ENCODE measurements around the gene HDAC1.
"Not testable (repeated sequence)": the region's sequence is repeated elsewhere in the genome, so short reads cannot be mapped to it uniquely, and the experiment has no call there.

HDAC1 gene

GRCh38 chr1:32291708-32292538 lies at the start of gene HDAC1:
Gene HDAC1, plus strand, starts transcription at chr1:32292083. Its CDS starts 87 bp downstream, at chr1:32292170.
- DNase-seq (ENCODE audit: low read depth), result peak; percentile 83

GRCh38 chr1:32242341-32242851 lies 49.5 kb upstream of the HDAC1 start:
- no peak for DNase-seq (ENCODE audit: low read depth)

DNA sequence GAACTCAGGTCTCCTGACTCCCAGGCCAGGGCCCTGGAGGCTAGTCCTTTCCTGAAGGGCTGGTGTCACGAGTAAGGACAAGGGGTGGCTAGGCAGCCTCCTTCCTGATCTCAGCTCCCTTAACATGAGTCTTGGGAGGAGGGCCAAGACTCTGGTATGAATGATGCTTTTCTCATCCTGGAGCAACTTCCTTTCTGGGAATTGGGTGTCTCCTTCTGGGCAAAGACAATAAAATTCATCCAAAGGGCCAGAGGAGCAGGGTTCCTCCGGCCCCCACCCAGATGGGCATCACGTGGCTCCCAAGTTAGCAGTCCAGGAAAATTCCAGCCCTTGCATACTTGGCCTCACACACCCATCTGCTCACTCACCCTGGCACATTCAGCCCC lies 45.0 kb upstream of the HDAC1 start, which contains the start of gene FAM167B:
Gene FAM167B (plus strand): TSS at position 335 of the 386 bp plus-strand sequence. CDS start 200 bp downstream, outside the sequence.
- DNase-seq (ENCODE audit: low read depth), result peak; percentile 30

GRCh38 chr1:32247452-32247851 lies 44.4 kb upstream of the HDAC1 start:
- no peak for DNase-seq (ENCODE audit: low read depth)

DNA sequence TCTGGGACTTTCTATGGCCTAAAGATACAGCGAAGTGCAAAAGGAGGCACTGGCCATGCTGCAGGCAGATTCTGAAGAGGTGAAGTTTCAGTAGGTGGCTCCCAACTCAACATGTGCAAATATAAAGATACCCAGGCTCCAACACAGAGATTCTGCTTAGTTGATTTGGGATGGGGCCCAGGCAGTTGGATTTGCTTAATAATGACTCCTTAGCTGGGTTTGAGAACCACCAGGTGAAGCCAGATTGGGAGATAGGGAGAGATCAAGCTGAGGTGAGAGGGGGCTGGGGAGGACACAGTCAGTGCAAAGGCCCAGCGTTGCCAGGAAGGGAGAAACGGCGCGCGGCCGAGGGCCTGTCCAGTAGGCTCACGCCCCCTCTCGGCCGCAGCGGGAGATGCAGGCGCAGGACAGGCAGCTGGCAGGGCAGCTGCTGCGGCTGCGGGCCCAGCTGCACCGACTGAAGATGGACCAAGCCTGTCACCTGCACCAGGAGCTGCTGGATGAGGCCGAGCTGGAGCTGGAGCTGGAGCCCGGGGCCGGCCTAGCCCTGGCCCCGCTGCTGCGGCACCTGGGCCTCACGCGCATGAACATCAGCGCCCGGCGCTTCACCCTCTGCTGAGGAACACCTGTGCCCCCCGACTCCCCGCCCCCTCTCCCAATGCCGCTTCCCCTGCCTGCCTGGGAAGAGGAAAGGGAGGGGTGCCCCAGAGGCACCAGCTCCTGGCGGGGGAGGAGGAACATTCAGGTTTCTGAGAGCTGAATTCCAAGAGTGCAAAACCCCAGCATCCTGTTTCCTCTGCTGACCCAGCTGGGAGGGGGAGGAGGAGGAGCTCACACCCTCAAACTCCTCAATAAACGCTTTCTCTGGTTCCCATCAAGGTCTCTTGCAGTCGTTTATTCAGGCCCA lies 43.6 kb upstream of the HDAC1 start:
- DNase-seq (ENCODE audit: low read depth), result no peak

DNA sequence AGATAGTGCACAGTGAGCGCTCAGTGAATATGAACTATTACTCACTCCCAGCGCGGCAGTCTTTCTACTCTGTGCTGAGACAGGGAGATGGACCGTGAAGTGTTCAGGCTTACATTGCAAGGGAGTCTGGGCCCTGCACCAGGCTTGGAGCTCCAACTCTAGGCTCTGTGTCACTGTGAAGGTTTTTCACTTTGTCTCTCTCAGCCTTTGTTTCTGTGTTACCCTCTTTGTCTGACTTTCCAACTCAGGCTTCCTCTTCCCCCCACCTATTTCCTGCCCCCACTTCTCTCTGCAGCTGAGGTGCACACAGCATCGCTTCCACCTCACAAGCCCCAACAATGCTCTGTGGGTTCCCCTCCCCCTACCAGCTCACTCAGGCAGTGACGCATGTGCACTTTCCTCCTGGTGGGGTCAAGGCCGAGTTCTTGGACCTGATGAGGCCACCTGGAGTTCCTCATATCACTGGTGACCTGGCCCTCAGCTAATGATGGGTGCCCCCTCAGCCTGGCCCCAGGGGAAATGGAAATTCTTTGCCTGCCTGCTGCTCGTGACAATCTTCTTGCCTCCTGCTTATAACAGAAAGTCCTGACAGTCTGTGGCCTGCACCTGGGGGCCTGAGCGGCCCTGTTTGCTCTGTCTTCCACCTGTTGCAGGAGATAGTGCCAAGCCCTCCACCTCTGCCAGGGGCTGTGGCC lies 41.9 kb upstream of the HDAC1 start:
- DNase-seq (ENCODE audit: low read depth), result no peak

DNA sequence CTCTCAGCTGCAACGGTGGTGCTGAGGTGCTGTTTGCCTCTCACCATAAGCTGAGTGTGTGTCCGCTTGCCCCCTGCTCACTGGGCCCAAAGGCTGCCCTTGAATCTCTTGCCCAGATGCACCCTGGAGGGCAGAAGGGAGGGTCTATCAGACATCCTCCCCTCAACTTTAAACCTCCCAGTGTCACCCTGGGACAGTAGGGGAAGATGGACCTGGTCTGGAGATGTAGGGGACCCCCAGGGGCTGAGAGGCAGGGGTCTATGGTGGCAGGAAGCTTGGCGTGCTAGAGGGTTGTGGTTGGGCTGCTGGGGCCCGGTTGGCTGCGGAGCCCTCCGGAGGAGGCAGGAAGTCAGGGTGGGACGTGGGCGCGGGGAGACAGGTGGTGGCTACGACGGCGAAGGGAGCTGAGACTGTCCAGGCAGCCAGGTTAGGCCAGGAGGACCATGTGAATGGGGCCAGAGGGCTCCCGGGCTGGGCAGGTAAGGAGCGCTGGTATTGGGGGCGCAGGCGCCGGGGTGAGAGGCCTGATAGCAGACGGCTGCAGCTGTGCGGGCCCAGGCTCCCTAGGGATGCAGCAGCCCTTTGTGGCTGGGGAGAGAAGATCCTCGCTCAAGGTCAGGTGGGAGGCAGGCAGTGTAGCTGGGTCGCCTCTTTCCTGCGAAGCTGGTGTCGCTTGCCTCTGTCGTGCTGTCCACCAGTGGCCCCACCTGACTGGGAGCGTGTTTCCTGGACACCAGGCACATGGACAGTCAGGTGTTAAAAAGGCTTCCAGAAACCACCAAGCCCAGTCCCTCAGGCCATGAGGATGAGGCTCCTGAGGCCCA lies 40.8 kb upstream of the HDAC1 start, which contains the start of gene LCK:
Gene LCK (plus strand): TSS at position 373 of the 824 bp plus-strand sequence. CDS start 23,065 bp downstream, outside the sequence.
- no peak for DNase-seq (ENCODE audit: low read depth)

GRCh38 chr1:32255072-32256071 lies 36.5 kb upstream of the HDAC1 start:
- no peak for DNase-seq (ENCODE audit: low read depth)

GRCh38 chr1:32256473-32257226 lies 35.2 kb upstream of the HDAC1 start:
- no peak for DNase-seq (ENCODE audit: low read depth)

GRCh38 chr1:32257227-32257508 lies 34.7 kb upstream of the HDAC1 start:
- no peak for DNase-seq (ENCODE audit: low read depth)

- DNase-seq (ENCODE audit: low read depth), result not testable (repeated sequence)
These were observed 28.7 kb upstream of the HDAC1 start for GRCh38 chr1:32263236-32263593.

DNA sequence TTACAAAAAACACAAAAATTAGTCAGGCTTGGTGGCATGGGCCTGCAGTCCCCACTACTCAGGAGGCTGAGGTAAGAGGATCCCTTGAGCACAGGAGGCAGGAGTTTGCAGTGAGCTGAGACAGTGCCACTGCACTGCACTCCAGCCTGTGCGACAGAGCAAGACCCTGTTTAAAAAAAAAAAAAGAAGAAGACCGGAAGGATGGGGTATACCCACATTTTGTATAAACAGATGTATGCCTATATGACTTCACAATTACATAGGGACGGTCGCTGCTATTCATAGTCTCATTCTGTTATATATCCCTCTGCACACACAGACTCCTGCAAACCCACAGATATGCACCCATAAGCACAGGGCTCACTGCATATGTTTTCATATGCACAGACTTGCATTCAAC lies 28.1 kb upstream of the HDAC1 start:
- DNase-seq (ENCODE audit: low read depth), result no peak

DNA sequence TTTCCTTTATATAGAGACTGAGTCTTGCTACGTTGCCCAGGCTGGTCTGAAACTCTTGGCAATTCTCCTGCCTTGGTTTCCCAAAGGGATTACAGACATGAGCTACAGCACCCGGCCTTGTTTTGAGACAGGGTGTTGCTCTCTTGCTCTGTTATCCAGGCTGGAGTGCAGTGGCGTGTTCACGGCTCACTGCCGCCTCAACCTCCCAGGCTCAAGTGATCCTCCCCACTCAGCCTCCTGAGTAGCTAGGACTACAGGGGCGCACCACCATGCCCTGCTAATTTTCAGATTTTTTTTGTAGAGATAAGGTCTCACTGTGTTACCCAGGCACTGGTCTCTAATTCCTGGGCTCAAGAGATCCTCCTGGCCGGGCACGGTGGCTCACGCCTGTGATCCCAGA lies 26.0 kb upstream of the HDAC1 start:
- no peak for DNase-seq (ENCODE audit: low read depth)

DNA sequence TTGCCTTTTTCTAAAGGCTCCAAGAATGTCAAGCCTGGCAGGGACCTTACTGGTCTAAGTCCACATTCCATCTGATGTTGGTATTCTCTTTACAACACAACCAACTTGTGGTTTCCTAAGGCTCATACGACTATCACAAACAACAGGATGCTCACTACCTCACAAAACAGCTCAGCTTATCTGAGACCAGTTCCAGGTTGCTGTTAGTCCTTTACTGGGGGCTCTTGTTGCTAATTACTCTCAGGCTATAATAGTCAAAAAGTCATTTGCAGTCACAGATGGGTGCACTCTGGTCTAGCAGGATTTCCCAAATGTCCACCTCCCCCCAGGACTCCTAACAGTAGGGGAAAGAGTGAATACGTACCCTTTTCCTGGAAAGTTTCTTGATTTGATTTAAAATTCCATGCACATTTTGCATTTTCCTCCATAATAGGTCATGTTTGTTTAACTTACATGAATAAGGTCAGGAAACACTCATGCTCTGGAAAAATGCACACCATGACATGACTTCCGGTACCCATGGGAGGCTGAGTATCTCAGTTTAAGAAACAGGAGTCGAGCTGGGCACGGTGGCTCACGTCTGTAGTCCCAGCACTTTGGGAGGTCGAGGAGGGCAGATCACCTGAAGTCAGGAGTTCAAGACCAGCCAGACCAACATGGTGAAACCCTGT lies 24.8 kb upstream of the HDAC1 start:
- no peak for DNase-seq (ENCODE audit: low read depth)

GRCh38 chr1:32269744-32270143 lies 22.1 kb upstream of the HDAC1 start:
- no peak for DNase-seq (ENCODE audit: low read depth)

DNA sequence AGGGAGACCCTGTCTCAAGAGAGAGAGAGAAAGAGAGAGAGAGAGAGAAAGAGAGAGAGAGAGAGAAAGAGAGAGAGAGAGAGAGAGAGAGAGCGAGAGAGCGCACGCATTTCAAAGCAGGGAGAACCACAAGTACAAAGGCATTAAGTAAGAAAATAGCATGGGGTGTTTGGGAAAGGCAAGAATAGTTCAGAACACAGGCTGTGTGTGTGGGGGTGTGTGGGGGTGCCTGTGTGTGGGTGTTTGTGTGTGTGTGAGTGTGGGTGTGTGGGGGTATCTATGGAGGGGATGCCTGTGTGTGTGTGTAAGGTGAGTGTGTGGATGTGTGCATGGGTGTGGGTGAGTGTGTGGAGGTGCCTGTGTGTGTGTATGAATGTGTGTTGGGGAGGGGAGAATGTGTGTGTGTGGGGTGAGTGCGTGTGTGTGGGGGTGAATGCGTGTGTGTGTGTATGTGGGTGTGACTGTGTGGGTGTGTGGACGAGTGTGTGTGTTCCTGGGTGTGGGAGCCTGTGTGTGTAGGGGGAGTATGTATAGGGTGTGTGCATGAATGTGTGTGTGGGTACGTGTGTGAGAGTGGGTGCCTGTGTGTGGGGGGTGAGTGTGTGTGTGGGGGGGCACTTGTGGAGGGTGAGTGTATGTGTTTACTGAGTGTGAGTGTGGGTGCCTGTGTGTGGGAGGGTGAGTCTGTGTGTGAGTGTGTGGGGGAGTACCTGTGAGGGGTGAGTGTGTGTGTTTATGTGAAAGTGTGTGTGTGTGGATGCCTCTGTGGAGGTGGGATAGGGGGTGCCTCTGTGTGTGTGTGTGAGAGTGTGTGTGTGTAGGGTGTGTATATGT lies 19.1 kb upstream of the HDAC1 start:
- no peak for DNase-seq (ENCODE audit: low read depth)

- no peak for DNase-seq (ENCODE audit: low read depth)
These were observed 18.3 kb upstream of the HDAC1 start for GRCh38 chr1:32273391-32274208.
